Kidney tubule cell (primary cell): ENCODE measurements around the gene UBE2O.

Source experiments
- DNase-seq: peaks from one replicate; pipeline ENCODE4 v3.0.0-alpha.2; 2018; ENCODE audit warnings: low spot score

Gene UBE2O

DNA sequence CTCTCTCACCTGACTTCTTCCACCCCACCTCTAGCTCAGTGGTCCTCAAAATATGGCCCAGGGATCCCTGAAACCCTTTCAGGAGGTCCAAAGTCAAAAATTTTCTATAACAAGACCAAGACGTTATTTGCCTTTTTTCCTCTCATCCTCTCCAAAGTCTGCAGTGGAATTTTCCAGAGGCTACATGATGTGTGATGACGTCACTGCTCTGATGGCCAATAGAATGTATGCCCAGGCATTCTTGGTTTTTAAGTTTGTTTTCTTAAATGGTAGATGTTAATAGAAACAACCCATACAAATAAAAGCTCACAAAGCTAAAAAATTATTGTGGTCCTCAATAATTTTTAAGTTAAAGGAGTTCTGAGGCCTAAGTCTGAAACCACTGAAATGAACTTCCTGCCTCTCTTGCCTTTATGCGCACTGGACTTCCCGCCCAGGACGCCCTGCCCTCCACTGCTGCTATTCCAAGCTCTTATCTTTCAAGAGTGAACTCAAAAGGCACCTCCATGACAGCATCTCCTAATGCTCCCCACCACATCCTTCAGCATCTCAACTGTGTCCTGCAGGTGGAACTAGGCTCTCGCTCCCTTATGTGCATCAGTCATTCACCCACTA lies 13.5 kb downstream of the UBE2O start:
- DNase-seq, result no peak

- peak; percentile 47 for DNase-seq
Measured at GRCh38 chr17:76438906-76439305, 14.0 kb downstream of the UBE2O start.

- DNase-seq, result no peak
Measured at GRCh38 chr17:76437467-76438402, 15.2 kb downstream of the UBE2O start.

DNA sequence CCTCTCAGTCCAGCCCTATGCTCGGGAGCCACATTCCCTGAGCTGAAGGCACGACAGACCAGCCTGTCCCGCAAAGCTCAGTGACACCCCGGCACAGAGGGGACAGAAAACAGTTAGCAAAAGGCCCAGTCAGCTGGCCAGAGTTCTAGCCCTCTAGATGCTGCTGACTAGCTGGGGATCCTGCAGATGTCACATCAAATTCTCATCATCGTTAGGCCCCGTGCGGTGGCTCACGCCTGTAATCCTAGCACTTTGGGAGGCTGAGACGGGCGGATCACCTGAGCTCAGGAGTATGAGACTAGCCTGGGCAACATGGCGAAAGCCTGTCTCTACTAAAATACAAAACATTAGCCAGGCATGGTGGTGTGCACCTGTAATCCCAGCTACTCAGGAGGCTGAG lies 17.2 kb downstream of the UBE2O start:
- DNase-seq, result no peak

- DNase-seq, result no peak
Measured at GRCh38 chr17:76434870-76435269, 18.1 kb downstream of the UBE2O start.

DNA sequence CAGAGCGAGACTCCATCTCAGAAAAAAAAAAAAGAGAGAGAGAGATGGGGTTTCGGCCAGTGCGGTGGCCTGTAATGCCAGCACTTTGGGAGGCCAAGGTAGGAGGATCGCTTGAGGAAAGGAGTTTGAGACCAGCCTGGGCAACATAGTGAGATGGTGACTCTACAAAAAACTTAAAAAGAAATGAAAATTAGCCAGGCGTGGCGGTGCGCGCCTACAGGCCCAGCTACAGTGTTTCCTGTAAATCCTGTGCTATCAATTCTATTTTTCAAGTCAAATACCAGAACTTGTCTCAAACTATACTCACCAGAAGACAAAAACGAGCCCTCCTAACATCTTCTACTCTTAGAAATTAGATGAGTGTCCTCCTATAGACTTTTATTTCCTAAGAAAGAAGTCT lies 19.3 kb downstream of the UBE2O start:
- no peak for DNase-seq

DNA sequence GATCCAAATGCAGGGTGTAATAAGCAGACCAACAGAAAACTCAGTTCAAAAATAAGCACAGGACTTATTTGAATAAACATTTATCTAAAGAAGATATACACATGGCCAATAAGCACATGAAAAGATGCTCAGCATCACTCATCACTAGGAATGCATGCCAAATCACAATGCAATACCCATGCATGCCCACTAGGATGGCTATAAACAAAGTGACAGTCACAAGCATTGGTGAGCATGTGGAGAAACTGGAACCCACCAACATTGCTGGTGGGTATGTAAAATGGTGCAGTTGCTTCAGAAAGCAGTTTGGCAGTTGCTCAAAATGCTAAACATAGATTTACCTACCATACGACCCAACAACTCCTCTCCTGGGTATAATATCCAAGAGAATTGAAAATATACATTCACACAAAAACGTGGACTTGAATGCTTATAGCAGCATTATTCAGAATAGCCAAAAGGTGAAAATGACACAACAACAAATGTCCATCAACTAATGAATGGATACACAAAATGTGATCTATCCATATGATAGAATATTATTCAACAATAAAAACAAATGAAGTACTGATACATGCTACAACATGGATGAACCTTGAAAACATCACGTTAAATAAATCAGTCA lies 20.1 kb downstream of the UBE2O start:
- no peak for DNase-seq

- DNase-seq, result no peak
Measured at GRCh38 chr17:76432004-76432403, 20.9 kb downstream of the UBE2O start.

DNA sequence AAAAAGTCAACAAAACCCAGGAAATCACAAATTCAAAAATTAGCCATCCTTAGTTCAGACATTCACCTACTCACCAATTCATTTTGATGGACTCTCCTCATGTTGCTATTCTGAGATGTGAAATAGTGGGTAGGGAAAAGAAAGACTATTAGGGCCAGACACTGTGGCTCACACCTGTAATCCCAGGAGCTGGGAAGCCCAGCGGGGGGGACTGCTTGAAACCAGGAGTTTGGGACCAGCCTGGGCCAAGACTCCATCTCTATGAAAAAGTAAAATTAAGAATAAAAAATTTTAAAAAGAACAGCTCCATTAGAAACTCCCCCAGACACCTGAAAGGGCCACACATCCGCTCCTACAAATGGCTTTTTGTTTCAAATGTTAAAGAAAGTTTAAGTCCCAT lies 21.4 kb downstream of the UBE2O start:
- no peak for DNase-seq

- no peak for DNase-seq
Measured at GRCh38 chr17:76428511-76428910, 24.4 kb downstream of the UBE2O start.

GRCh38 chr17:76427501-76428231 lies 25.3 kb downstream of the UBE2O start:
- peak; percentile 24 for DNase-seq

DNA sequence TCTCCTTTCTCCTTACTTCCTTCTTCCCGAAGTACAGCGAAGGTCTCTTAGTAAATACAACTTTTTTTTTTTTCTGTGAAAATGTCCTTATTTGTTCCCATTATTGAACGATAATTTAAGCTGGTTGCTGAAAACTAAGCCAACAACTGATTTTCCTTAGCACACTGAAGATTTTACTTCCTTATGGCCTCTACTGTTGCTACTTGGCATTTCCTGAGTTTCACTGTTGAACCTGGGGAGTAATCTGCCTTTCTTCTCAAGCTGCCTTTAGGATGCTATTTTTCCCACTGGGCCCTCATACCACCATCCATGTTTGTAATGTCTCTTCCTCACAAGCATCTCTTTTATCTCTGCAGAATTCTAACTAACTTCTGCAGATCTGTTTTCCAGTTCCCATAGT lies 26.1 kb downstream of the UBE2O start:
- DNase-seq, result no peak

GRCh38 chr17:76422860-76423259 lies 30.1 kb downstream of the UBE2O start:
- DNase-seq, result no peak

DNA sequence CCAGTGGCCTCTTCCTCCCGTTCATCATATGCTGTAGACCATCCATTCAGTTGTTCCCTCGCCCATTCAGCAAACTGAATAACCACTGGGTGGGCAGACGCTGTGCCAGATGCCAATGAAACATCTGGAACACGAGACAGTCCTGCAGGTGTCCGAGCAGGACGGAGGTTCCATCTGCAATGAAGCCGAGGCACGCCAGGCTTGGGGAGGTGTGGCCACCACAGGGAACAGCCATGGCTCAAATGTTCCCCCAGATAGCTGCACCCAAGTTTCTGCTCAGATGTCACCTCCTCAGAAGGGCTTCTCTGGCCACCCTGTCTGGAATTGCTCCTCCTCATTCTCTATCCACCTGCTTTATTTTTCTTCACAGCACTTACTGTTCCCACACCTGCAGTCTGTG lies 30.5 kb downstream of the UBE2O start:
- DNase-seq, result no peak

GRCh38 chr17:76421044-76421407 lies 31.9 kb downstream of the UBE2O start:
- DNase-seq, result no peak

DNA sequence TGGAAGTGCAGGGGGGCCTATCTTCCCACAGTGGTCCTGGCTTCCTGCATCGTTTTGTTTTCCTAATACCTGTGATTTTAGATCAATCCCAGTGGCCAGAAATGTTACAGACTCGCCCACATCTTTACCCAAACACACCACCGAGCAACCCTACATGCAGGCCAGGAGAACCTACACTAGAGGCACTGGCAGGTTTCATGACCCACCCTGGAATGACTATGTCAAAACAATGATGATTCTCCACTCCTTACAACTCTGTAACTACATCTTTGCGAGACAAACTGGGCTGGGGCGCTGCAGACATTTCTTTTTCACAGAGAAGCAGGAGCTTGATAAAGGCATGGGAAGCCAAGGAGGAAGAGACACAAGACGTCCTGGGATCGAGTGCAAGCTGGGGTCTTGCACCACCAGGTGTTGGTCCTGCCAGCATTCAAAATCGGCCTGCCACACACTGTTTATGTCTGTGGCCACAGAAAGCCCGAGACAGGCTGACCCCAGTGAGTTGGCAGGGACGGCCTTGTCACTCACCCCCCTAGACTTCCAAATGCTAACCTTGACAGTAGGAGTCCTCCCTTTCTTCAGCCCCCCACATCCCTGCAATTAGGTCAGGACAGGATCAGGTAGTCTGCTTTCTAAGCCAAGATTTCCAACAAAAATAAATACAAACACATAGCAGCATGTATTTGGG lies 32.5 kb downstream of the UBE2O start:
- DNase-seq, result no peak

GRCh38 chr17:76419576-76420260 lies 33.2 kb downstream of the UBE2O start:
- DNase-seq, result no peak

GRCh38 chr17:76417499-76418143 lies 35.3 kb downstream of the UBE2O start:
- peak; percentile 39 for DNase-seq

- no peak for DNase-seq
Measured at GRCh38 chr17:76416899-76417298, 36.1 kb downstream of the UBE2O start.

- DNase-seq, result no peak
Measured at GRCh38 chr17:76416457-76416856, 36.5 kb downstream of the UBE2O start.

GRCh38 chr17:76415786-76416185 lies 37.2 kb downstream of the UBE2O start:
- DNase-seq, result no peak
